Amniotic epithelial cell (primary cell): Measurements from ENCODE around the gene ERF.

Experiments used
- DNase-seq: peaks from one replicate; pipeline ENCODE4 v3.0.0-alpha.2; 2010; ENCODE audit warnings: low read depth

The ERF gene

GRCh38 chr19:42239544-42240220 is 15.2 kb downstream of the ERF start:
- DNase-seq = no peak

- no peak for DNase-seq
These were observed 19.7 kb downstream of the ERF start for GRCh38 chr19:42235181-42235580.

- DNase-seq = no peak
These were observed 20.6 kb downstream of the ERF start for GRCh38 chr19:42234364-42234763.

GRCh38 chr19:42233678-42234292 is 21.1 kb downstream of the ERF start:
- no peak for DNase-seq

- DNase-seq = no peak
These were observed 21.8 kb downstream of the ERF start for GRCh38 chr19:42233106-42233505.

DNA sequence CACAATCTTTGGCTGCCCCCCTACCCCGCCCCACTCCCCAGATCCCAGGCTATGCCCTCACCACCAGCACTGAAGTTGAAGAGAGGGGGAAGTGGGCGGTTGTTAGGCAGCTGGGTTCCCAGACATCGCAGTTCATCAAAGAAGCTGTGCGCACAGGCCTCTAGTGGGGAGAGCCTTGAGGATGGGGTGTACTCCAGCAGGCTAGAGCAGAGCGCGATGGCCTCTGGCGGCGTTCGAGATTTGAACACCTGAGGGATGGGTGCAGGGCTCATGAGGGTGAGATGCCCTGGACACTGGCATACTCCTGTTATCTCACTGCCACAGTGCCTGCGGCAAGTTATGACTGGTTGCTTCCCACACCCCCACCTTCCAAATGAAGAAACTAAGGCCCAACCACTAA is 22.5 kb downstream of the ERF start:
- no peak for DNase-seq

DNA sequence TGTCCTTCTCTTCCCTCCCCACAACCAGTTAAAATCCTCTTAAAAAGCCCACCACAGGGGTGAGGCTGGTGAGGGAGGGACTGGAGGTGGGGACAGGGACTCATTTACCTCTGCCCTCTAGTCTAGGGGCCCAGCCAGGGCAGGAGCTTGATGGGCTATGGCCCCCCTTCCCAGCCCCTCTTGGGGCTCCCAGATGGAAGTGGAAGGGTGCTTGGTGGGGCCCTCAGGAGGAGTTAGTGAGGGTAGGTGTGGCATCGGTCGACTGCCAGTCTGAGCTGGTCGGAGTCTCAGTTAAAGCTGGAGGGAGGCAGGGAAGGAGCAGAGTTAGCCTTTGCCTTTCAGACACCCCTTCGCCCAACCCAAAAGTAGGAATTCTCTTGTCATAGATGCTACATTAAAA is 24.4 kb downstream of the ERF start:
- no peak for DNase-seq

- DNase-seq = peak; percentile 73
These were observed 25.0 kb downstream of the ERF start for GRCh38 chr19:42229855-42230351.

DNA sequence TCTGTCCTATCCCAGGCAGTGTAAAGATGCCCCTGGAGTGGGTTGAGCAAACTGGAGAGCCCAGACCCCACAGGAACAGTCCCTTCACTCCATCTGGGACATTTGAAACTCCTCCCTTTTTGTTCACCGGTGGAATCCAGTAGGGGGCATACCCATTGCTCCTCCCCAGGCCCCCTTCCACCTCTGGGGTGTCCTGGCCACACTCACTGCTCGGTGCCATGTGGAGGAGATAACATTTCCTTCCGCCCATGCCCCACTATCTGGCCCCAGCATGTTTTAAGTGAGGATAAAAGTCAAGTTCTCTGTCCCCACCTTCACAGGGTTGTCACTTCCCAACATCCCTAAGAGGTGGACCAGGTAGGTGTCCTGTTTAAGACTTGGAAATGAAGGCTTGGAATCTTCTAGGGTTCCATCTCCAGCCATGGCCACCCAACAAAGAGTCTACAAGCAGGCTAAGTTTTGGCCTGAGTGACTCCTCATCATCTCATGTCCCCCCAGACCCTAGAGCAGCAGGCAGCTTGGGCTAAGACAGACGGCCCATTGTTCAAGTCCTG is 25.6 kb downstream of the ERF start:
- no peak for DNase-seq

GRCh38 chr19:42228641-42229040 is 26.3 kb downstream of the ERF start:
- DNase-seq = no peak

DNA sequence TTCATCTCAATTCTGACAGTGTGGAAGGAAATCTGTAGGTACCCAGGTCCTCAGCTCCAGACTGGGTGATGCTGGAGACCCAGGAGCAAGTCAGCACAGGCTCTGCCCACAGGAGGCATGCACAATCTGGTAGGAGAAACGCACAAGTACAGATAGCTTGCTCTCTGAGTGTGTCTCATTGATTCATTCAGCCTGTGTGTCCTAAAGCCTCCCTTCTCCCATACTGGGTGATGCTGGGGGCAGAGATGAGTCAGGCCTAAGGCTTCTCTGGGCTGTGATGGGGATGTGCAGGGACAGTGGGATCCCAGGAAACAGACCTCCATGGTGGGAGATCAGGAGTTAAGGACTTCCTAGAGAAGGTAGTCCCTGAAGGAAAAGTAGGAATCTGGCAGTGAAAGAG is 28.0 kb downstream of the ERF start:
- DNase-seq = no peak

- DNase-seq = no peak
These were observed 29.1 kb downstream of the ERF start for GRCh38 chr19:42225718-42226292.

- DNase-seq = no peak
These were observed 29.8 kb downstream of the ERF start for GRCh38 chr19:42224940-42225717.

GRCh38 chr19:42220751-42221097 is 34.2 kb downstream of the ERF start:
- no peak for DNase-seq

DNA sequence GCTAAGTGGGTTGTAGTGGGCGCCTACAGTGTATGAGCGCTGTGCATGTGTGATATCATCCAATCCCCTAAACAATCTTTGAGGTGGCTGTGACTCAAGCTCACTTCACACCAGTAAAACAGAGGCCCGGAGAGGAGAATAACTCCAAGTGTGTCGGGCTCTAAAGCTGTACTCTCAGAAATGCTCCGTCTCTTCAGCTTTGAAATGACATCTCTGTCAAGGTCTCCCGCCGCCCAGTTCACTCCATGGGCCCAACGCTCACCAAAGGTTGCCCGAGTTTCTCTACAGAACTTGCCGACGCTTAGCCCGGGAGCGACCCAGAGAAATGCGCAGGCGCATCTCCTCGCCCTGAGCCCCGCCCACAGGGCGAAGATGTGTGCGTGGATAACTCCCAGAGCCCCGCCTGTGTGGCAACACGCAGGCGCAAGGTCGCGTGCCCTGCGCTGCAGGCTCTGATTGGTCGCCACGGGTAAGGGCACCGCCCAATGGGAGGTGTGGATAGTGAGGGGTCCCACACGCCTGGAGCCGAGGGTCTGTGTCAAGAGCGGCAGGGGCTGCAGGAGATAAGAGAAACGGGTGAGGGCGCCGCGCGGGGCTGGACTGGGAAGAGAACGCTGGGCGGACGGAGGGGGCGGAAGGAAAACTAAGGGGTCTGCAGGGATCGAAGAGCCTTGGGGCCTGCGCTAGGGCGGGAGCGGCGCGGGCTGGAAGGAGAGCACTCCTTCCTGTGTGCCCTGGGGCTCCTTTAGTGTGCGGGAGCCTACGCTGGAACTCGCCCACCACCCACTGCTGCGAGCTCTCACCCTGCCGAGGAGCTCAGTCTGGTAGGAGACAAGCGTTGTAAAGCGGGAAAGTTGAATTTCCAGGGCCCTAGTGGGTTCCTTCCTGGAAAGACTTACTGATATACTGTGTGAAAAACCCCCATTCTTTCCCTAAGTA is 34.8 kb downstream of the ERF start, which contains the start of gene ZNF526:
TSS of gene ZNF526 (plus strand) at position 501 of the 939 bp plus-strand sequence. CDS start 4,092 bp downstream, outside the sequence.
- DNase-seq = peak; percentile 94

DNA sequence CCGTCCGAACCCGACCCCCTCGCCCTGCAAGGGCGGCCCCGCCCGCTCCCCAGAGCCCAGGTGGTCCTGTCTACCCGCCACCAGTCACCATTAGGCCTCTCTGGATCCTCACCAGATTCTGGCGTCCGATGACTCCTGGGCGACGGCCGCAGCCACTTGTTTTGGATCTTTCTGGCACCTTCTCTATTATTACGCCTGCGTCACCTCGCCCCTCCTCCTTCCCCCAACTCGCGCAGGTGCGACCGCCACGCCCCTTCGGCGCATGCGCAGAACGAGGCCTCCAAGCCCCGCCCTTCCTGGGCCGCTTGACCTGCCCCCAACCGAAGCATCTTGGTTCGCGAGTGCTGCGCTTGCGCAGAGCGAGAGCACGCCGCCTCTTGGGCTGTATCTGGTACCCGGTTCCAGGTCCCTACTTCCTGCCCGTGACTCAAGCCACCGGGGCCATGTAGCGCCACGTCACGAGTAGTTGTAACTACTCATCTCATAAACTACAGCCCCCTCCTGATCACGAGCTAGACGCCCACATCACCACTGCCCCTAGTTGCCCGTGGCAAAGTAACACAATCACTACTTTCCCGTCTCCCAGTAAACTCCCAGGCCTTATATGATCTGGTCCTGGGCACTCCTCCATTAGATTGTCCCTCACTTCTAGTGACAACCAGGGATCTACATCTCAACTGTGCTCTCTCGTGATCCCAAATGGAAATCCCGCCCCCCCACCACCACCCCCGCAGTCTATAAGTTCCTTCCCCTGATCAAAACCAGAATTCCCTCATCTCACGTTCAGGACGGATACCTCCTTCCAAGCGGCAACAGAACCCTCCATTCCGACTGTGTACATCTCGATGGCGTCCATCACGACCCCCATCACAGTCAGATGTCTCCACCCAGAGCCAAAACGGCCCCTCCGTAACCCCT is 37.1 kb downstream of the ERF start, which contains the start of gene DEDD2:
TSS of gene DEDD2 (minus strand) at position 158 of the 918 bp plus-strand sequence. CDS start 670 bp downstream, outside the sequence.
- peak; percentile 89 for DNase-seq

DNA sequence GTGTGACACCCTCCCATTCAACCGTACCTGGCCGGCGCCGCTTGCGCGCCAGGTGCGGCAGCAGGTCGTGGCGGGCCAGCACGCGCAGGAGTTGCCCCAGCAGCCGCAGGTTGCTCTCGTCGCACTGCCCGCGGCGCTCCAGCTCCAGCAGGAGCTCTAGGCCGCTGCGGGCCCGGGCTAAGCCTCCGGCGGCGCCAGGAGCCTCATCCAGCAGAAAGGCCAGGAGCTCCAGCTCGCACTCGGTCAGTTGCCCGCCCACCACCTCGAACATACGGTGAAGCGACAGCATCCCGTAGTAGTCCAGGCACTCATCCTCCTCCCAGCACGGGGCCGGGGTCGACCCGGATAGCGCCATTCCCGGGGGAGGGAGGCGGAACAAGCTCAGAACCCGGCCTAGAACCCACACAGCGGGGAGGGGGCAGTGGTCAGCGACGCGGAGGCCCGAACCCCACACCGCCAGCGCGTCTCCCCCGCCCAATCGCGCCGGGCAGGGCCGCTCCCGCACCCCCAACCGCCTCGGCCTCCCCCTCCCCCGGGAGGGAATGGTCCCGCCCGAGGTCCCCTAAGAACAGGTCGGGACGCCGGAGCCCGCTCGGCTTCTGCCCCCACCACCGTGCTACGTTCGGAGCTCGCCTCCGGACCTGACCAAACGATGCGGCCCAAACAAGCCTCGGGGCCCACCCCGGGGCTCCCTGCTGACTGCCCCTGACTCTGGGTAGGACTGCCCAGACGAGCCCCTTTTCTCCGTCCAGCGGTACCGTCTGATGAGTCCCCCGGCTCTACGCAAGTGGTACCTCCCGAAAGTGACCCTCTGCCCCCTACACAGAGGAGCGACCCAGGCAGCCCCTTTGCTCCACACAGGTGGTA is 38.0 kb downstream of the ERF start:
- peak; percentile 11 for DNase-seq

DNA sequence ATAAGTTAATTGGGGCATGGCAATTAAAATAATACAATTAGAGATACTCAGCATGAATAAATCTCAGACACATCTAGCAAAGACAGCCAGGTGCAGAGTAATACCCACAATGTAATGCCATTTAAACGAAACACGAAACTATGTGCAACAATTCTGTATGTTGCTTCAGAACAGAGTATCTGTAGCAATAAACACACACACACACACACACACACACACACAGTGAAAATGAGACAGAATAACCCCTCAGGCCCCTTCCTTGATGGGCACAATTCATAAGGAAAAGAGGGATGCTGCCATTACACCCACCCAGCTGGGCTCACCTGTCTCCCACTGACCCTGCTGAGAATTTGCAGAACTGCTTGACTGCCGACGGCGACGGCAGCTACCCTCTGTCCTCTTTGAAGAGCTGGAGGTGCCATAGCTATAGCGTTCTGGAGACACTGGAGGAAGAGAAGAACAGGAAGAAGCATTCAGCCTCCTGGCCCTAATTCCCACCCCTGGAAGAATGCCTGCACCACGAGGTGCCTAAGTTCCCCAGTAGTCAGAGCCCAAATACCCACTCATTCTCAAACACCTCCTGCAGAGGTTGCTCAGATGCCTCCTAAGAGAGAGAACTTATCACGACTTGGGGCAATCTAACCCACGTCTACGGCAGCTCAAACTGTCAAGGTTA is 40.0 kb downstream of the ERF start:
- DNase-seq = no peak
